ENCODE data around the gene CTIF. TPM values are rescaled to one million over a fixed set of nuclear protein-coding genes. Genes with fewer than 3 reads are reported as not detected.
A peak's percentile ranks its signal among the peaks of the same experiment; 100 is the strongest.

Gene CTIF
- polyA plus RNA-seq, 4 donors: 8.1 to 22.6 (median 11.3) TPM

DNA sequence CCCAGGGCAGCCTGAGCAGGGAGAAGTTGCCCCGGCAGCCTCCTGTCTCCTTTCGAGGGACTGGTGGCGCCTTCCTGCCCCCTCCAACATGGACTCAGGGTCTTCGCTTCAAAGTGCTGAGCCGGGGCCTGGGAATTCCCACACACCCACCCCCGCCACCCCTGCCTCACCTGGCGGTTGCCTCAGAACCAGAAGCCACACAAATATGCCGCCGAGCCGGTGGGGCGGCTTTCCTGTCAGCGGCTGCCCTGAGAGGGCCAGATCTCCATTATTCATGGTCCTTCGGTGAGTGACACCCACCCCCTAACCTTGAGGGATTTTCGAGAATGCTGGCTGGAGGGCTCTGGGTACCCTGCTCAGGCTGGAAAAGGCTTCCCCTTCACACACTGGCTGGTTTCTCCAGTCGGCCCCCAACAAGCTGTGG, 340.2 kb downstream of the CTIF start:
- peaks cover 0 to 9% (median 0%) of the 10 kb centered on the region in 3 donors for H3K4me1 ChIP-seq (ENCODE audit: control insufficient read depth in 3 of 3, insufficient read depth in 2 of 3, low read depth in 1 of 3, low read length in 2 of 3)
- no peak for FAIRE-seq
- DNase-seq: peak in 1 of 2 donors; percentile 58
- H3K27me3 ChIP-seq (ENCODE audit: control insufficient read depth in 3 of 3, insufficient read depth in 3 of 3, low read length in 3 of 3): no peaks in the 10 kb centered on the region
- H3K9me3 ChIP-seq (ENCODE audit: control insufficient read depth in 2 of 2, insufficient read depth in 1 of 2, low read depth in 1 of 2, low read length in 1 of 2): peaks cover 0 to 13% of the 10 kb centered on the region in 2 donors
- WGBS, 3 donors: 63 to 68% (median 64%) methylated on average over 10 to 15 of the region's 15 CpGs
- no peaks in the 10 kb centered on the region for H3K36me3 ChIP-seq (ENCODE audit: control insufficient read depth in 3 of 3, insufficient read depth in 2 of 3, low read depth in 1 of 3, low read length in 3 of 3)
- no peak overlapping the region for H3K27ac ChIP-seq (ENCODE audit: low read depth in 1 of 3, low read length in 2 of 3)
- no peak overlapping the region for H3K4me3 ChIP-seq (ENCODE audit: low read depth in 1 of 3, low read length in 3 of 3)

DNA sequence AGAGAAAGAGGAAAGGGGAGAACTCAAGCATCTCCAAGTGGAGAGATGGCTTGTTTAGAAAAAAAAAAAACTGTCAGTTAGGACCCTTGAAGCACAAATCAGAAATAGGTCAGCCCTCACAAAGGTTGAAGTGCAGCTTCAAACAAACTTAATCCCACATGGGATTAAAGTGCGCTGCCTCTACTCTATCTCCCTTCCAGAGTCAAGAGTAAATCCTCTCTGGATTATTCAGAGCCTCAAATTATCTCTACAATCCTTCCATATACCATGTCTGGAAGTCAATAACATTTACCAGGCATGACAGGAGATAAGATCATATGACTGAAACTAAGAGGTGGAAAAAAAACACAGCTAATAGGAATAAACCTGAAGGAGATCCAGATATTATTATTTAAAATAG, 342.1 kb downstream of the CTIF start:
- no peak for DNase-seq
- H3K27ac ChIP-seq (ENCODE audit: low read depth in 1 of 3, low read length in 2 of 3): no peak overlapping the region
- no peak for FAIRE-seq
- no peaks in the 10 kb centered on the region for H3K27me3 ChIP-seq (ENCODE audit: control insufficient read depth in 3 of 3, insufficient read depth in 3 of 3, low read length in 3 of 3)
- H3K4me1 ChIP-seq (ENCODE audit: control insufficient read depth in 3 of 3, insufficient read depth in 2 of 3, low read depth in 1 of 3, low read length in 2 of 3): peaks cover 0 to 9% (median 0%) of the 10 kb centered on the region in 3 donors
- no peak overlapping the region for H3K4me3 ChIP-seq (ENCODE audit: low read depth in 1 of 3, low read length in 3 of 3)
- no peaks in the 10 kb centered on the region for H3K36me3 ChIP-seq (ENCODE audit: control insufficient read depth in 3 of 3, insufficient read depth in 2 of 3, low read depth in 1 of 3, low read length in 3 of 3)
- WGBS, 3 donors: 93 to 96% (median 94%) methylated on average over 1 of the region's 1 CpG
- peaks cover 0 to 13% of the 10 kb centered on the region in 2 donors for H3K9me3 ChIP-seq (ENCODE audit: control insufficient read depth in 2 of 2, insufficient read depth in 1 of 2, low read depth in 1 of 2, low read length in 1 of 2)

DNA sequence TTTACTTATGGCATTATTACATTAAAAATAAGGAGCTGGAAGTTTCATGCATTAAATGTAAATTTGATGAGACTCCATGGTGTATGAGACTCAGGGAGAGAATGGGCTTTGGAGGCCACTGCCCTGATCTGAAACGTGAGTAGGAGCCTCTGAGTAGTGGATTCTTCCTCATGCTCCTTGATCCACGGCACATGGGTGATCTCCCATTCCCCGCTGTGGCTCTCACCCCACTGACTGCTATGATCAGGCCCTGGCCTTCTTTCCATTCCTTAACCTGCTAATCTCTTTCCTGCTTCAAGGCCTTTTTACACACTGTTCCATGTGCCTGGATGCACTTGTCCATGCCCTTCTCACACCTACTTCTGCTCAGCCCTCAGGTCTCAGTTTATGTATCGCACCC, 343.5 kb downstream of the CTIF start:
- 89 to 95% (median 90%) methylated on average over 4 of the region's 4 CpGs for WGBS, 3 donors
- no peaks in the 10 kb centered on the region for H3K27me3 ChIP-seq (ENCODE audit: control insufficient read depth in 3 of 3, insufficient read depth in 3 of 3, low read length in 3 of 3)
- no peak for FAIRE-seq
- no peak overlapping the region for H3K4me3 ChIP-seq (ENCODE audit: low read depth in 1 of 3, low read length in 3 of 3)
- no peaks in the 10 kb centered on the region for H3K36me3 ChIP-seq (ENCODE audit: control insufficient read depth in 3 of 3, insufficient read depth in 2 of 3, low read depth in 1 of 3, low read length in 3 of 3)
- no peak overlapping the region for H3K27ac ChIP-seq (ENCODE audit: low read depth in 1 of 3, low read length in 2 of 3)
- peaks cover 0 to 9% (median 0%) of the 10 kb centered on the region in 3 donors for H3K4me1 ChIP-seq (ENCODE audit: control insufficient read depth in 3 of 3, insufficient read depth in 2 of 3, low read depth in 1 of 3, low read length in 2 of 3)
- no peak for DNase-seq
- H3K9me3 ChIP-seq (ENCODE audit: control insufficient read depth in 2 of 2, insufficient read depth in 1 of 2, low read depth in 1 of 2, low read length in 1 of 2): peaks cover 0 to 13% of the 10 kb centered on the region in 2 donors

DNA sequence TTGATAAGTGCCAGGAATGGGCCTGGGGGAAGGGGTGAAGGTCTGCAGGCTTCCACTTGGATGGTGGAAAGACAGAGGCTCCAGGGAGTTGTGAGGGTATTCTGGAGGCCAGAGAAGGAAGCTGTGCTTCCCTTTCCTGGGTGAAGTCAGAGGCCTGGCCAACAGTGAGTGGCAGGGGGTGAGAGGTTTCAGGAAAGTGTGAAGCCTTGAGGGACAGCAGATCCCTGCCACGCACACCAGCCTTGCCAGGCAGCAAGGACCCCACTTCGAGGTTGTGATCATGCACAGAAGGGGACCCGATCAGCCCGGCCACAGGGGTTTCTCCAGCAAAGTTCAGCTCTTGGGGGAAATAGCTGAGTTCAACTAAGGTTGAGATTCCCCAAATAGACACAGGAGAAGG, 345.5 kb downstream of the CTIF start:
- Histone ChIP-seq H3K27me3 (ENCODE audit: control insufficient read depth in 3 of 3, insufficient read depth in 3 of 3, low read length in 3 of 3) (no peaks in the 10 kb centered on the region), H3K4me1 (ENCODE audit: control insufficient read depth in 3 of 3, insufficient read depth in 2 of 3, low read depth in 1 of 3, low read length in 2 of 3) (peaks cover 0 to 11% (median 0%) of the 10 kb centered on the region in 3 donors), H3K36me3 (ENCODE audit: control insufficient read depth in 3 of 3, insufficient read depth in 2 of 3, low read depth in 1 of 3, low read length in 3 of 3) (no peaks in the 10 kb centered on the region), H3K9me3 (ENCODE audit: control insufficient read depth in 2 of 2, insufficient read depth in 1 of 2, low read depth in 1 of 2, low read length in 1 of 2) (peaks cover 0 to 13% of the 10 kb centered on the region in 2 donors), H3K27ac (ENCODE audit: low read depth in 1 of 3, low read length in 2 of 3) (no peak overlapping the region), H3K4me3 (ENCODE audit: low read depth in 1 of 3, low read length in 3 of 3) (no peak overlapping the region)
- 91 to 98% (median 94%) methylated on average over 4 of the region's 4 CpGs for WGBS, 3 donors
- FAIRE-seq (no peak), DNase-seq (no peak)

DNA sequence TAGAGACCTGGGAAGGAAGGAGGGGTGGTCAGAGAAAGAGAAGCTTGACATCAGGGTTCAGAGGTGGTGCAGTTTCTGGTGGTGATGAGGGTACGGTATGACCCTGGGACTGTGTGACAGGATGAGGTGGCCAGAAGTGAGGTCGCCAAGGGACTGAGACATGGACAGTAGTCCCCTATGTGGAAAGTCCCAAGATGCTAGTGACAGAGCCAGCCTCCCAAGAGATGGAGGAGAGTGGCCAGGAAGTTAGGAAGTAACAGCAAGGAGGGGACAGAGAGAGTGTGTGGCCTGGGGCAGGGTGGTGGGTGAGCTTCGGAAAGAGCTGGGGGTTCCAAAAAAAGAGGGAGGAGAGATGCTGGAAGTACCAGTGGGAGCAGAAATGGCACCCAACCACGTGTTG, 345.9 kb downstream of the CTIF start:
- DNase-seq (no peak), FAIRE-seq (no peak)
- H3K27ac ChIP-seq (ENCODE audit: low read depth in 1 of 3, low read length in 2 of 3): no peak overlapping the region
- no peaks in the 10 kb centered on the region for H3K36me3 ChIP-seq (ENCODE audit: control insufficient read depth in 3 of 3, insufficient read depth in 2 of 3, low read depth in 1 of 3, low read length in 3 of 3)
- H3K4me3 ChIP-seq (ENCODE audit: low read depth in 1 of 3, low read length in 3 of 3): no peak overlapping the region
- peaks cover 0 to 13% (median 0%) of the 10 kb centered on the region in 3 donors for H3K4me1 ChIP-seq (ENCODE audit: control insufficient read depth in 3 of 3, insufficient read depth in 2 of 3, low read depth in 1 of 3, low read length in 2 of 3)
- WGBS, 3 donors: 80 to 84% (median 83%) methylated on average over 4 of the region's 4 CpGs
- H3K9me3 ChIP-seq (ENCODE audit: control insufficient read depth in 2 of 2, insufficient read depth in 1 of 2, low read depth in 1 of 2, low read length in 1 of 2): peaks cover 0 to 13% of the 10 kb centered on the region in 2 donors
- H3K27me3 ChIP-seq (ENCODE audit: control insufficient read depth in 3 of 3, insufficient read depth in 3 of 3, low read length in 3 of 3): no peaks in the 10 kb centered on the region

DNA sequence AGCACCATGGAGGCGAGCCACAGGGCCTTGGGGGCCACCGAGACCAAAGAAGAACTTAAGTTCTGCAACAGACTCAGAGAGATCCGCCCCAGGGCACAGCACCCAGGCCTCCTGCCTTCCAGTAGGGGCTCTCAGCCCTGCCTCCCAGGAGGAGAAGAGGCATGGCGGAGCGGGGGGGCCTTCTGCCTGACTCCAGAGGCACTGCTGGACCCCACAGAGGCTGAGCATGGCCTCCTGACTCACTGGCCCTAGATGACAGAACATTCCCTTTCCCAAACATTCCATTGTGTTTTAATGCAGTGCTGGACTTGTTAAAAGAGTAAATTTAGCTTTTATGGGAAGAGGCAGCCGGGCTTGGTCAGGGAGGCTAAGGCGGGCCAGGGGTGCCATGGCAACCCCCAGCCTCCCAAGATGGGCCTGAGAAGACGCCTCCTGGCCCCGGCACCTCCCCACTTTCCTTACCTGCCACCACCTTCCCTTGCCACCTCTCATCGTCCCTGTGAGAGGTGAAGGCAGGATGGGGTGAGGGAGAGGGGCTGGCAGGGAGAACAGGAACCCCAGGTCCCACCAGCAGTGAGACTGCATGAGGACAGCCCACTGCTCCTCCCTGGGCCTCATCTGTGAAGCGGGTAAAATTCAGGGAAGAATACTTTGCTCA, 346.6 kb downstream of the CTIF start:
- Histone ChIP-seq H3K4me1 (ENCODE audit: control insufficient read depth in 3 of 3, insufficient read depth in 2 of 3, low read depth in 1 of 3, low read length in 2 of 3) (peaks cover 0 to 15% (median 0%) of the 10 kb centered on the region in 3 donors), H3K36me3 (ENCODE audit: control insufficient read depth in 3 of 3, insufficient read depth in 2 of 3, low read depth in 1 of 3, low read length in 3 of 3) (no peaks in the 10 kb centered on the region), H3K27ac (ENCODE audit: low read depth in 1 of 3, low read length in 2 of 3) (no peak overlapping the region), H3K9me3 (ENCODE audit: control insufficient read depth in 2 of 2, insufficient read depth in 1 of 2, low read depth in 1 of 2, low read length in 1 of 2) (peaks cover 0 to 10% of the 10 kb centered on the region in 2 donors), H3K27me3 (ENCODE audit: control insufficient read depth in 3 of 3, insufficient read depth in 3 of 3, low read length in 3 of 3) (no peaks in the 10 kb centered on the region), H3K4me3 (ENCODE audit: low read depth in 1 of 3, low read length in 3 of 3) (no peak overlapping the region)
- FAIRE-seq (no peak), DNase-seq (no peak)
- 91 to 98% (median 94%) methylated on average over 11 of the region's 11 CpGs for WGBS, 3 donors

DNA sequence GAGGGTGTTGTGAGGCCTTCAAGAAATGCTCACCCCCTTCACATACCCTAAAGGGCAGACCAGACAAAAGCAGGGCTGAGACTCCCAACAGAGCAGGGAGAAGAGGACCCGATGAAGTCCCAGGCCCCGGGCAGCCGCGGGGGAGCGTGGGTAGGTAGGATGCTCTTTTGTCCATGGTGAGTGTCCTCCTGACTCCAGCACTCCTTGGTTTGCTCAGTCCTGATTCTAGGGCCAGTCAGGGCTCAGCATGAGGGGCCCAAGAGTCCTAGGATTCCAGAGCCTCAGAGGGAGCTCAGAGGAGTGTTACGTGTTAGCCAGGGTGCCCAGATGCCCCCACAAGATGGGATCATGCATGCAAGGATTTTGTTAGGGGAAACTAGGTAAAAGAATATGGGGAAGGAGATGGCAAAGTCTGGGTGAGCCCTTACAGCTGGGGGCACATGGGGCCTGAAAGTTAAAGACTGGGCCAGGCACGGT, 347.1 kb downstream of the CTIF start:
- Histone ChIP-seq H3K4me1 (ENCODE audit: control insufficient read depth in 3 of 3, insufficient read depth in 2 of 3, low read depth in 1 of 3, low read length in 2 of 3) (peaks cover 0 to 15% (median 0%) of the 10 kb centered on the region in 3 donors), H3K27me3 (ENCODE audit: control insufficient read depth in 3 of 3, insufficient read depth in 3 of 3, low read length in 3 of 3) (no peaks in the 10 kb centered on the region), H3K27ac (ENCODE audit: low read depth in 1 of 3, low read length in 2 of 3) (no peak overlapping the region), H3K4me3 (ENCODE audit: low read depth in 1 of 3, low read length in 3 of 3) (no peak overlapping the region), H3K36me3 (ENCODE audit: control insufficient read depth in 3 of 3, insufficient read depth in 2 of 3, low read depth in 1 of 3, low read length in 3 of 3) (no peaks in the 10 kb centered on the region), H3K9me3 (ENCODE audit: control insufficient read depth in 2 of 2, insufficient read depth in 1 of 2, low read depth in 1 of 2, low read length in 1 of 2) (peaks cover 0 to 5% of the 10 kb centered on the region in 2 donors)
- DNase-seq (no peak), FAIRE-seq (no peak)
- WGBS, 3 donors: 88 to 93% (median 92%) methylated on average over 7 of the region's 7 CpGs

DNA sequence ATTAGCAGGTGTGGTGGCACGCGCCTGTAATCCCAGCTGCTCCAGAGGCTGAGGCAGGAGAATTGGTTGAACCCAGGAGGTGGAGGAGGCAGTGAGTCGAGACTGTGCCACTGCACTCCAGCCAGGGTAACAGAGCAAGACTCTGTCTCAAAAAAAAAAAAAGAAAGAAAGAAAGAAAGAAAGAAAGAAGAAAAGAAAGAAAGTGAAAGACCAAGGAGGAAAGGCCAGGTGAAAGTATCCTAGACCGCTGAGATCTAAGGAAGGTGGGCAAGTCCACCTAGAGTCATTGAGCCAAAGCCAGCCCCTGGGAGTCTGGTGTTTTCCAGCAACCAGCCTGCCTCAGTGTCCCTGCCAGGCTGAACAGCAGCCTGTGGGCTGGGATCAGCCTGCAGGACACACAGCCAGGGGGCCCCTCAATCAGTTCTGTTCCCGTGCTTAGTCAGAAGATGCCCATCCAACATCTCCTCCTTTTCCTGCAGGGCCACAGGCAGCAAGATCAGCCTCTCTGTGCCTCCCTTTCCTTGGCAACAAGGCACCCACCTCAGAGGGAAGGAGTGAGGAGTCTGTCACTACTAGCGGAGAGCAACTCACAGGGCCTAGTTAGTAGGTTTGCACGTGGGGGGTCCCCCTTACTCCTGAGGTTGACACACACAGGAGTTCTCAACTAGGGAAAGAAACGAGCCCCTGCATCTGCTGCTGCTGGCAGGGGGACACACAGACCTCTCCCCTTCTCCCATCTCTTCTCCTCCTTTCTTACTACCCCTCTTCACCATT, 347.9 kb downstream of the CTIF start:
- H3K4me1 ChIP-seq (ENCODE audit: control insufficient read depth in 3 of 3, insufficient read depth in 2 of 3, low read depth in 1 of 3, low read length in 2 of 3): peaks cover 0 to 15% (median 0%) of the 10 kb centered on the region in 3 donors
- no peak overlapping the region for H3K4me3 ChIP-seq (ENCODE audit: low read depth in 1 of 3, low read length in 3 of 3)
- FAIRE-seq: no peak
- H3K27me3 ChIP-seq (ENCODE audit: control insufficient read depth in 3 of 3, insufficient read depth in 3 of 3, low read length in 3 of 3): no peaks in the 10 kb centered on the region
- peaks cover 0 to under 1% of the 10 kb centered on the region in 2 donors for H3K9me3 ChIP-seq (ENCODE audit: control insufficient read depth in 2 of 2, insufficient read depth in 1 of 2, low read depth in 1 of 2, low read length in 1 of 2)
- H3K36me3 ChIP-seq (ENCODE audit: control insufficient read depth in 3 of 3, insufficient read depth in 2 of 3, low read depth in 1 of 3, low read length in 3 of 3): no peaks in the 10 kb centered on the region
- 90 to 94% (median 91%) methylated on average over 8 of the region's 8 CpGs for WGBS, 3 donors
- no peak overlapping the region for H3K27ac ChIP-seq (ENCODE audit: low read depth in 1 of 3, low read length in 2 of 3)
- DNase-seq: no peak

All from small intestine (tissue), 7 donors.